ENCODE measurements around the gene SIGLEC8. TPM values are rescaled to one million over a fixed set of nuclear protein-coding genes. Genes with fewer than 3 reads are reported as not detected.
"Not testable (repeated sequence)": the region's sequence is repeated elsewhere in the genome, so short reads cannot be mapped to it uniquely, and the experiment has no call there.

SIGLEC8 gene
- total RNA-seq, 1 experiment from 2014 or later = not detected

DNA sequence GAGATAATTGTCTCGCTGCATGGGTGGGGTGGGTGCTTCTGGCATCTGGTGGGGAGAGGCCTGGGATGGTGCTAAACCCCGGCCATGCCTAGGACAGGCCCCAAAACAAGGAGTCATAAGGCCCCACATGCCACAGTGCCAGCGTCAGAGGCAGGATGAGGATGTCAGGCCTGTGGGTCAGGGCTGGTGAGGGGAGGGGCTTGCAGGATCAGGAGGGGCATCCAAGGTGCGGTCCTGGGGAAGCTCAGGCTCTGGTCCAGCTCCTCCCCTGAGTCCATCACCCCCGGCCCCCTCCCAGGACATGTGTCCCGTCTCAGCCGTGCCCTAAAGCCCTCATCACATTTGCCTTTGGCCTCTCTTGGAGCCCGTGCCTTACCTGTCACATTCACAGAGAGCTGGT, 42.7 kb upstream of the SIGLEC8 start:
- H3K36me3 Mint-ChIP-seq; CTCF ChIA-PET; ATAC-seq; POLR2A ChIA-PET; H3K4me3 Mint-ChIP-seq; H3K27ac Mint-ChIP-seq; DNase-seq (ENCODE audit: low spot score); H3K4me1 Mint-ChIP-seq: not testable (repeated sequence)
- peaks cover 44% of the 10 kb centered on the region for H3K27me3 Mint-ChIP-seq (ENCODE audit: low read depth)
- H3K9me3 Mint-ChIP-seq = peaks cover 19% of the 10 kb centered on the region

- Mint-ChIP-seq H3K4me3 (no peak overlapping the region), H3K9me3 (peaks cover 13% of the 10 kb centered on the region), H3K27ac (no peak overlapping the region), H3K36me3 (no peaks in the 10 kb centered on the region), H3K4me1 (no peaks in the 10 kb centered on the region), H3K27me3 (ENCODE audit: low read depth) (peaks cover 41% of the 10 kb centered on the region)
- DNase-seq (ENCODE audit: low spot score) (no peak), ATAC-seq (no peak)
- ChIA-PET POLR2A (no interaction called here), CTCF (interaction anchor here (0.9 to 2.1 kb wide), 4 partner anchors 9 to 163 kb away, joined by 3 to 9 read pairs (median 4); no protein-coding TSS in a partner anchor)
- TF ChIP-seq NFYB (CRISPR knock-in tag; conservative IDR thresholded peaks at IDR 0.05; ENCODE audit: low read depth) (no peak), USF1 (CRISPR knock-in tag; IDR thresholded peaks at IDR 0.05) (no peak), ZNF396 (CRISPR knock-in tag; IDR thresholded peaks at IDR 0.05; ENCODE audit: borderline replicate concordance) (no peak), ELF4 (CRISPR knock-in tag; IDR thresholded peaks at IDR 0.05; ENCODE audit: low read depth) (no peak), E2F4 (CRISPR knock-in tag; IDR thresholded peaks at IDR 0.05; ENCODE audit: borderline replicate concordance, low read depth) (no peak), ATF1 (CRISPR knock-in tag; IDR thresholded peaks at IDR 0.05) (no peak)
- TF ChIP-seq, protein P1, sequence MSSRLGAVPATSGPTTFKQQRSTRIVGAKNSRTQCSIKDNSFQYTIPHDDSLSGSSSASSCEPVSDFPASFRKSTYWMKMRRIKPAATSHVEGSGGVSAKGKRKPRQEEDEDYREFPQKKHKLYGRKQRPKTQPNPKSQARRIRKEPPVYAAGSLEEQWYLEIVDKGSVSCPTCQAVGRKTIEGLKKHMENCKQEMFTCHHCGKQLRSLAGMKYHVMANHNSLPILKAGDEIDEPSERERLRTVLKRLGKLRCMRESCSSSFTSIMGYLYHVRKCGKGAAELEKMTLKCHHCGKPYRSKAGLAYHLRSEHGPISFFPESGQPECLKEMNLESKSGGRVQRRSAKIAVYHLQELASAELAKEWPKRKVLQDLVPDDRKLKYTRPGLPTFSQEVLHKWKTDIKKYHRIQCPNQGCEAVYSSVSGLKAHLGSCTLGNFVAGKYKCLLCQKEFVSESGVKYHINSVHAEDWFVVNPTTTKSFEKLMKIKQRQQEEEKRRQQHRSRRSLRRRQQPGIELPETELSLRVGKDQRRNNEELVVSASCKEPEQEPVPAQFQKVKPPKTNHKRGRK (CRISPR knock-in tag; IDR thresholded peaks at IDR 0.05; ENCODE audit: borderline replicate concordance) = no peak
- TF ChIP-seq, protein P2, sequence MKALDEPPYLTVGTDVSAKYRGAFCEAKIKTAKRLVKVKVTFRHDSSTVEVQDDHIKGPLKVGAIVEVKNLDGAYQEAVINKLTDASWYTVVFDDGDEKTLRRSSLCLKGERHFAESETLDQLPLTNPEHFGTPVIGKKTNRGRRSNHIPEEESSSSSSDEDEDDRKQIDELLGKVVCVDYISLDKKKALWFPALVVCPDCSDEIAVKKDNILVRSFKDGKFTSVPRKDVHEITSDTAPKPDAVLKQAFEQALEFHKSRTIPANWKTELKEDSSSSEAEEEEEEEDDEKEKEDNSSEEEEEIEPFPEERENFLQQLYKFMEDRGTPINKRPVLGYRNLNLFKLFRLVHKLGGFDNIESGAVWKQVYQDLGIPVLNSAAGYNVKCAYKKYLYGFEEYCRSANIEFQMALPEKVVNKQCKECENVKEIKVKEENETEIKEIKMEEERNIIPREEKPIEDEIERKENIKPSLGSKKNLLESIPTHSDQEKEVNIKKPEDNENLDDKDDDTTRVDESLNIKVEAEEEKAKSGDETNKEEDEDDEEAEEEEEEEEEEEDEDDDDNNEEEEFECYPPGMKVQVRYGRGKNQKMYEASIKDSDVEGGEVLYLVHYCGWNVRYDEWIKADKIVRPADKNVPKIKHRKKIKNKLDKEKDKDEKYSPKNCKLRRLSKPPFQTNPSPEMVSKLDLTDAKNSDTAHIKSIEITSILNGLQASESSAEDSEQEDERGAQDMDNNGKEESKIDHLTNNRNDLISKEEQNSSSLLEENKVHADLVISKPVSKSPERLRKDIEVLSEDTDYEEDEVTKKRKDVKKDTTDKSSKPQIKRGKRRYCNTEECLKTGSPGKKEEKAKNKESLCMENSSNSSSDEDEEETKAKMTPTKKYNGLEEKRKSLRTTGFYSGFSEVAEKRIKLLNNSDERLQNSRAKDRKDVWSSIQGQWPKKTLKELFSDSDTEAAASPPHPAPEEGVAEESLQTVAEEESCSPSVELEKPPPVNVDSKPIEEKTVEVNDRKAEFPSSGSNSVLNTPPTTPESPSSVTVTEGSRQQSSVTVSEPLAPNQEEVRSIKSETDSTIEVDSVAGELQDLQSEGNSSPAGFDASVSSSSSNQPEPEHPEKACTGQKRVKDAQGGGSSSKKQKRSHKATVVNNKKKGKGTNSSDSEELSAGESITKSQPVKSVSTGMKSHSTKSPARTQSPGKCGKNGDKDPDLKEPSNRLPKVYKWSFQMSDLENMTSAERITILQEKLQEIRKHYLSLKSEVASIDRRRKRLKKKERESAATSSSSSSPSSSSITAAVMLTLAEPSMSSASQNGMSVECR (CRISPR knock-in tag; IDR thresholded peaks at IDR 0.05; ENCODE audit: borderline replicate concordance) = no peak
Measured at GRCh38 chr19:51497666-51498065, 39.4 kb upstream of the SIGLEC8 start.

DNA sequence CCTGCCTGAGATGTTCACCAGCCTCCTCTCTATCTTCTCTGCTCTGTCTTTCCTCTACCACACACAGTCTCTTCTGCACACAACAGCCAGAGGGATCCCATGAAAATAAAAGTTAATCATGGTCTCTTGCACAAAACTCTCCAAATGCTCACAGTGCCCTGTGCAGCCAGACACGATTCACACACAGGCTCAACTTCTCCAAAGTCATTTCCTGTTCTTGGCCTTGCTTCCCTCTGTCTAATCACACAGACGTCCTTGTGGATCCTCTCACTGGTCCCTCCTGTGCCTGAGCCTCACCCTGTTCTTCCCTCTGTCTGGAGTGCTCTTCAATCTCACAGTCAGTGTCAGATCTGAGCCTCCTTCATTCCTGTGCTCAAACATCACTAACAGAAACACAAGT, 35.5 kb upstream of the SIGLEC8 start:
- Mint-ChIP-seq H3K4me3 (no peak overlapping the region), H3K27ac (no peak overlapping the region), H3K36me3 (no peaks in the 10 kb centered on the region), H3K27me3 (ENCODE audit: low read depth) (peaks cover 64% of the 10 kb centered on the region), H3K9me3 (peaks cover 13% of the 10 kb centered on the region), H3K4me1 (peaks cover 7% of the 10 kb centered on the region)
- ChIA-PET POLR2A (no interaction called here), CTCF (no interaction called here)
- ATAC-seq (no peak), DNase-seq (ENCODE audit: low spot score) (no peak)
- no peak for TF ChIP-seq ESRRA (CRISPR knock-in tag; IDR thresholded peaks at IDR 0.05; ENCODE audit: borderline replicate concordance)
- no peak for TF ChIP-seq NR3C1 (CRISPR knock-in tag; conservative IDR thresholded peaks at IDR 0.05; ENCODE audit: low read depth)
- no peak for TF ChIP-seq ATF1 (CRISPR knock-in tag; IDR thresholded peaks at IDR 0.05)
- TF ChIP-seq RELA (CRISPR knock-in tag; IDR thresholded peaks at IDR 0.05; ENCODE audit: borderline replicate concordance) = no peak
- no peak for TF ChIP-seq TP53 (CRISPR knock-in tag; IDR thresholded peaks at IDR 0.05)
- TF ChIP-seq NFYB (CRISPR knock-in tag; conservative IDR thresholded peaks at IDR 0.05; ENCODE audit: low read depth) = no peak
- no peak for TF ChIP-seq KAT7 (CRISPR knock-in tag; IDR thresholded peaks at IDR 0.05; ENCODE audit: borderline replicate concordance)
- TF ChIP-seq, protein P3, sequence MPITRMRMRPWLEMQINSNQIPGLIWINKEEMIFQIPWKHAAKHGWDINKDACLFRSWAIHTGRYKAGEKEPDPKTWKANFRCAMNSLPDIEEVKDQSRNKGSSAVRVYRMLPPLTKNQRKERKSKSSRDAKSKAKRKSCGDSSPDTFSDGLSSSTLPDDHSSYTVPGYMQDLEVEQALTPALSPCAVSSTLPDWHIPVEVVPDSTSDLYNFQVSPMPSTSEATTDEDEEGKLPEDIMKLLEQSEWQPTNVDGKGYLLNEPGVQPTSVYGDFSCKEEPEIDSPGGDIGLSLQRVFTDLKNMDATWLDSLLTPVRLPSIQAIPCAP (CRISPR knock-in tag; IDR thresholded peaks at IDR 0.05) = no peak

All from WTC11 (cell line).